AG04449 (cell line): ENCODE measurements around the gene ADAMTSL2.

Experiments
- CTCF ChIA-PET: fragments of 350-600 bp; formaldehyde crosslinking; extraction: SDS; loops from one replicate; lab custom pipeline; 2021; ENCODE audit warnings: antibody characterized with exemption; lab: Yijun Ruan, JAX
- POLR2A ChIA-PET: fragments of 400-600, 350-600 bp; formaldehyde crosslinking; extraction: SDS; loops from one replicate; lab custom pipeline; 2020; ENCODE audit warnings: antibody characterized with exemption, inconsistent platforms; lab: Yijun Ruan, JAX
- DNase-seq: peaks from one replicate; pipeline ENCODE4 v3.0.0-alpha.2; 2010; ENCODE audit warnings: low read depth, low spot score
- H3K4me3 ChIP-seq: 2 replicates; pipeline ENCODE4 v1.5.1; 2011; ENCODE audit warnings: low read depth, mild to moderate bottlenecking, control low read depth, low read length
- TF ChIP-seq, protein P1 (sequence below): IDR thresholded peaks from one replicate; pipeline ENCODE4 v1.5.1; 2011; ENCODE audit warnings: mild to moderate bottlenecking, moderate library complexity, low read length, control low read depth, inconsistent platforms; ENCODE audit not compliant: insufficient read depth; ENCODE audit errors: missing control alignments

ADAMTSL2 gene

DNA sequence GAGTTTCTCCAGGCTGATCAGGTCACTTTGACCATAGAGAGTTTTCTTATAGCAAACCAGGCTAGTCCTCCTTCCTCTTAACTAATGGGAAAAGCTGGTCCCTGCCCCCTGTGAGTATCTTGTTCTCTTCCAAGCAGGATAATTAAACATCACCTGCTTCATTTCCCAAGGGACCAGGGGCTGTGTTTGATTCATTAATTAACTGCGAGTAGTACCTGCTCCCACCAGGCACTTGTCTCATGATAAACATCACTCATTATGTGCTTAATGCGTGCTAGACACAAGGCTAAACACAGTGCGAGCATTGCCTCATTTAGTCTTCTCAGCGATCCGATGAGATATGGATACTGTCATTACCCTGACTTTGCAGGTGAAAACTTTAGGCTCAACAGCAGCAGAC is 76.3 kb downstream of the ADAMTSL2 start:
- H3K4me3 ChIP-seq: no peak overlapping the region
- TF ChIP-seq, protein P1, sequence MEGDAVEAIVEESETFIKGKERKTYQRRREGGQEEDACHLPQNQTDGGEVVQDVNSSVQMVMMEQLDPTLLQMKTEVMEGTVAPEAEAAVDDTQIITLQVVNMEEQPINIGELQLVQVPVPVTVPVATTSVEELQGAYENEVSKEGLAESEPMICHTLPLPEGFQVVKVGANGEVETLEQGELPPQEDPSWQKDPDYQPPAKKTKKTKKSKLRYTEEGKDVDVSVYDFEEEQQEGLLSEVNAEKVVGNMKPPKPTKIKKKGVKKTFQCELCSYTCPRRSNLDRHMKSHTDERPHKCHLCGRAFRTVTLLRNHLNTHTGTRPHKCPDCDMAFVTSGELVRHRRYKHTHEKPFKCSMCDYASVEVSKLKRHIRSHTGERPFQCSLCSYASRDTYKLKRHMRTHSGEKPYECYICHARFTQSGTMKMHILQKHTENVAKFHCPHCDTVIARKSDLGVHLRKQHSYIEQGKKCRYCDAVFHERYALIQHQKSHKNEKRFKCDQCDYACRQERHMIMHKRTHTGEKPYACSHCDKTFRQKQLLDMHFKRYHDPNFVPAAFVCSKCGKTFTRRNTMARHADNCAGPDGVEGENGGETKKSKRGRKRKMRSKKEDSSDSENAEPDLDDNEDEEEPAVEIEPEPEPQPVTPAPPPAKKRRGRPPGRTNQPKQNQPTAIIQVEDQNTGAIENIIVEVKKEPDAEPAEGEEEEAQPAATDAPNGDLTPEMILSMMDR: no peak
- DNase-seq: no peak
- ChIA-PET POLR2A (no interaction called here), CTCF (no interaction called here)

DNA sequence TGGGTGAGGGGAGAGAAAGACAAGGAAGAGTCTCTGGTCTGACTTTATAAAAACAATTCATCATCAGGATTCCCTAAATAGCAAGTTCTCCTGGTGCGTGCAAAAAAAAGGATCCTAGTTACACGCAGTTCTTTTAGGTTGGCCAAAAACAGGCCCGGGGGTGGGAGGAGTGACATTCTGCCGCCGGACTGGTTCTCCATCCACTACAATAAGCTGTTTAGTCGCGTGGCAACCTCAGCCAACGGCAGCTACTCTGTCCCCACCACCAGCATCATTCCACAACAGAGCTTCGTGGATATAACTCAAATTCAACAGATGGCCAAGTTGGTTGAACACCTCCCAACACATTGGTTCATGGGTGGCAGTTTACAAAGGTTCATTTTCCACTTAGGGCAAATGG is 77.5 kb downstream of the ADAMTSL2 start:
- TF ChIP-seq, protein P1: no peak
- no peak overlapping the region for H3K4me3 ChIP-seq
- DNase-seq: no peak
- CTCF ChIA-PET: no interaction called here
- POLR2A ChIA-PET: no interaction called here

DNA sequence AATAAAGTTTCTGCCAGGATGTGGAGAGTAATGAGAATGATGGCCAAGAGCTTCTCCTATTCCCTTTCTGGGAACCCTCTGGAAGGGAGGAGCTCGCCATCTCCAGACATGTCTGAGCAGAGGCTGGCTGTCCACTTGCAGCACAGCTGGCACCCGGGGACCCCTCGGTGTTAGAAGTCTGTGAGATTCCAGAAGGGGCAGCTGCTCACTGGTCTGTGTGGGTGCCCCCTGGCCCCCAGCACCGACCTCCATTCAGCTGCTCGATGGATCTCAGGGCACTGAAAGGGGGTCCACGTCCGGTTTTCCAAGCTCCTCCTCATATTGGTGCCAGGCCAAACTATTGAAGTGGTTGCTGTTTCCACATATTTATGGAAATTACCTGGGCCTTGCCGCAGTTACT is 78.3 kb downstream of the ADAMTSL2 start:
- no peak overlapping the region for H3K4me3 ChIP-seq
- POLR2A ChIA-PET: no interaction called here
- CTCF ChIA-PET: no interaction called here
- no peak for DNase-seq
- TF ChIP-seq, protein P1: no peak

DNA sequence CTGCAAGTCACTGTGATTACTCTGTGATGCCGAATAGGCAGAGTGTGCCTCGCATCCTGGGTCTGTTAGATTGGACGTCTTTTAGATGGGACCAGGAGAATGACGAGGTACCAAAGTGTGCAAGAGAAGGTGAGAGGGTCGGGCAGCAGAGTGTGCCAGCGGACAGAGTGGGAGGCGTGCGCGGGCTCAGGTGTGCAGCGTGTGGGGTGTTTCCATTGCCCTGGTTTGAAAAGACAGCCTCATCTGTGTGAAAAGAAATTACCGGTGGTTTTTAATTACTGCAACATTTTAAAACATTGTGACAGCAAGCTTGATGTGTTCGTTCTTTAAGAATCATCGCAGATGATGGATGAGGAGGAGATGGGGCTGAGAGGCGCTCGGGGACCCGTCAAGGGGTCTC is 78.9 kb downstream of the ADAMTSL2 start:
- no peak overlapping the region for H3K4me3 ChIP-seq
- no peak for DNase-seq
- CTCF ChIA-PET: no interaction called here
- POLR2A ChIA-PET: no interaction called here
- TF ChIP-seq, protein P1: no peak

DNA sequence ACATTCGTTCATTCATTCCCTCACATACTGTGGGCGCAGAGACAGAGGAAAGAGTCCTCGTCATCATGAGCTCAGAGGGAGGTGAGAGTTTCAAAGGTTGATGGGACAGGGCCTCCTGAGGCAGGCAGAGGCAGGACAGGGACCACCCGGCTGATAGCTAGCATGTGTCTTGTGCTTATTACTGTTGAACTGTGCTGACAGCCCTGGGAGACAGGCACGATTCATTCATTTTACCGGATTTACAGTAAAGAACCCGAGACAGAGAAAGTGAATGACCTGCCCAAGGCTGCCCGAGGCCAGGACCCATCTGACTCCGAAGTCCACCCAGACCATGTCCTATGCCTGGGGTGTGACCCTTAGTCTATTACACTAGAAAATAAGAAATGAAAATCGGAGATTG is 79.6 kb downstream of the ADAMTSL2 start:
- TF ChIP-seq, protein P1: no peak
- CTCF ChIA-PET: no interaction called here
- POLR2A ChIA-PET: no interaction called here

DNA sequence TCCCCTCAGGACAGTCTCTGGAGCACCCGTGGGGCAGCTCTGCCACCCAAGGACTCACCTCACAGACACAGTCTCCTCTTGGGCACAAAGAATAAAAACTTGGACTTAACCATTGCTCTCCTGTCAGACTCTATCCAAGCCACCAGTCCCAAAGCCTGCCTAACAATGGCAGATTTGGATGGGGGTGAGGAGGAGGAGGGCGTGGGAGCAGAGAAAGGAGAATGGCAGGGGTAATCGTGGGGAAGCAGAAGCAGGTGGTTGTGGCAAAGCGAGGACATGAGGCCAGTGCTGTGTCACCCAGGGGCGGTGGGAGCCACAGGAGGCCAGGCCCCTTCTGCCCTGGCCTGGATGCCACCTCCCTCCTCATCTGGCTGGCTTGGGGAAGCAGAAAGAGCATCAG is 80.2 kb downstream of the ADAMTSL2 start:
- TF ChIP-seq, protein P1: no peak
- POLR2A ChIA-PET: no interaction called here
- CTCF ChIA-PET: no interaction called here
- no peak overlapping the region for H3K4me3 ChIP-seq
- no peak for DNase-seq

More for the DNA sequence above, 79.6 kb downstream of the ADAMTSL2 start:
- DNase-seq: no peak
- H3K4me3 ChIP-seq: no peak overlapping the region
